ENCODE measurements around the gene HCAR2.

DNA sequence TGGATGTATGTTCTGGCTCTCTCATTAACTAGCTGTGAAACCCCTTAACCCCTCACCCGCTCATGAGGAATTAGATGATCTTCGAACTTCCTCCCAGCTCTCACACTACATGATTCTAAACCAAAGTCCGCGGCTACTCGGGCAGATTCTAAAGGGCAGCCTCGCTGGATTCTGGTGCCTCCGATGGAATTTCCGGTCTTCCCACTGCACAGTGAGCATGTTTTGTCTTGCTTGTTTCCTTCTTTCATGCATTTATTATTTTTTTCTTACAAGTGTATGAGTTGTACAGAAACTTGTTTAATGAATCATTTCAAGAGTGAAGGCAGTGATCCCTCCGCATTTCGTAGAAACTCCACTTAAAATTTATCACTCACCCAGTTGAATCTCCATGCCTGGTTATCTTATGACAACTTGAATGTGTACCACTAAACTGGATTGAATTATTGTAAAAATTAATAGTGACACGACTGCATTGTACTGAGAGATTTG, 17.9 kb upstream of the HCAR2 start:
- TF ChIP-seq, protein P1, sequence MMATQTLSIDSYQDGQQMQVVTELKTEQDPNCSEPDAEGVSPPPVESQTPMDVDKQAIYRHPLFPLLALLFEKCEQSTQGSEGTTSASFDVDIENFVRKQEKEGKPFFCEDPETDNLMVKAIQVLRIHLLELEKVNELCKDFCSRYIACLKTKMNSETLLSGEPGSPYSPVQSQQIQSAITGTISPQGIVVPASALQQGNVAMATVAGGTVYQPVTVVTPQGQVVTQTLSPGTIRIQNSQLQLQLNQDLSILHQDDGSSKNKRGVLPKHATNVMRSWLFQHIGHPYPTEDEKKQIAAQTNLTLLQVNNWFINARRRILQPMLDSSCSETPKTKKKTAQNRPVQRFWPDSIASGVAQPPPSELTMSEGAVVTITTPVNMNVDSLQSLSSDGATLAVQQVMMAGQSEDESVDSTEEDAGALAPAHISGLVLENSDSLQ (IDR thresholded peaks at IDR 0.05), result no peak
- TF ChIP-seq SP1 (IDR thresholded peaks at IDR 0.05), result no peak

Data from HEK293T (cell line).